ENCODE data around the gene NRIP2. TPM values are rescaled to one million over a fixed set of nuclear protein-coding genes. Genes with fewer than 3 reads are reported as not detected.
"Not testable (repeated sequence)": the region's sequence is repeated elsewhere in the genome, so short reads cannot be mapped to it uniquely, and the experiment has no call there.

The NRIP2 gene, protein sequence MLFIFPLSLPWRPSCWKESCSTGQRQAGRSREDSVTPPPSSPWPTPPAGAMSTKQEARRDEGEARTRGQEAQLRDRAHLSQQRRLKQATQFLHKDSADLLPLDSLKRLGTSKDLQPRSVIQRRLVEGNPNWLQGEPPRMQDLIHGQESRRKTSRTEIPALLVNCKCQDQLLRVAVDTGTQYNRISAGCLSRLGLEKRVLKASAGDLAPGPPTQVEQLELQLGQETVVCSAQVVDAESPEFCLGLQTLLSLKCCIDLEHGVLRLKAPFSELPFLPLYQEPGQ
- 1 to 10 TPM in 11 of 12 donors, not detected in 1; 4.9 to 7.1 (median 5.7) TPM for polyA plus RNA-seq (ENCODE audit: insufficient read length in 12 of 12)
- long read RNA-seq, donor 1 = 0 reads
- long read RNA-seq, donor 2 = 0 reads
- long read RNA-seq, donor 3, partial matches to known transcripts = 0 of 1 reads
- long read RNA-seq, donor 3, other reads (novel, unspliced or antisense) = 0 of 1 reads
- long read RNA-seq, donor 4, partial matches to known transcripts = 0 of 1 reads
- long read RNA-seq, donor 4, other reads (novel, unspliced or antisense) = 0 of 1 reads
- long read RNA-seq, donor 5 = 0 reads
- long read RNA-seq, donor 6 = 0 reads
- long read RNA-seq, donor 7 = 0 reads
- long read RNA-seq, donor 8, partial matches to known transcripts = 0 of 3 reads
- long read RNA-seq, donor 8, other reads (novel, unspliced or antisense) = 0 of 3 reads
- long read RNA-seq, donor 9 = 0 reads
- long read RNA-seq, donor 10 = 0 reads
- long read RNA-seq, donor 11, partial matches to known transcripts = 0 of 2 reads
- long read RNA-seq, donor 11, other reads (novel, unspliced or antisense) = 0 of 2 reads

DNA sequence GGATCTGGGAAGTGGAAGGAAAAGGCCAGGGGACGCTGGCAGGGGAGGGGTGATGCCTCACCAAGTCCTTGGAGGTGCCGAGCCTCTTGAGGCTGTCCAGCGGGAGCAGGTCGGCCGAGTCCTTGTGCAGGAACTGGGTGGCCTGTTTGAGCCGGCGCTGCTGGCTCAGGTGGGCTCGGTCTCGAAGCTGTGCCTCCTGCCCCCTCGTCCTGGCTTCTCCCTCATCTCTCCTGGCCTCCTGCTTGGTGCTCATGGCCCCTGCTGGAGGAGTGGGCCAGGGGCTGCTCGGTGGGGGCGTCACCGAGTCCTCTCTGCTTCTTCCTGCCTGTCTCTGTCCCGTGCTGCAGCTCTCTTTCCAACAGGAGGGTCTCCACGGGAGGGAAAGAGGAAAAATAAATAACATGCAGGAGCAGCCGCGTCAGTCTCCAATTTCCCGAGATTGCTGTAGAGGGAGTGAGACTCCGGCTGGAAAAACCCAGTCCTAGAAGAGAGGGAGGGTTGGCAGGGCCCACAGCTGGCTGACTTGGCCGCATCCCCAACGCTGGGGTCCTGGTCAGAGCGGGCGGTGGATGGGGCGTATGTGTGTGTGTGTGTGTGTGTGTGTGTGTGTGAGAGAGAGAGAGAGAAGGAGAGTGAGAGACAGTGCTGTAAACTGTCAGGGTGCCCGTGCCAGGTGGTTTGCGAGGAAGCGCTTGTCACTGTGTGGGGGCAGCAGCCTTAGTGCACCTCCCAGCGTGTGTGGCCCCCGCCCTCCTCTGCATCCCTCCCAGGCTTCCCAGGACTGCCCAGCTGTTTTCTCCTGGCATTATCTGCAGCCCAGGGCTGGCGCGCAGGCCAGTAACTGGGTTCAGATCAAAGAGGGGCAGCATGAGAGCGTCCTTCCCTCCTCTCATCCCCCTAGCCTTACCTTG is at the start of gene NRIP2:
Gene NRIP2 (minus strand): TSS at position 455 of the 911 bp plus-strand sequence. CDS start 52 bp downstream, at position 403.
- DNase-seq = peak; percentile 74

DNA sequence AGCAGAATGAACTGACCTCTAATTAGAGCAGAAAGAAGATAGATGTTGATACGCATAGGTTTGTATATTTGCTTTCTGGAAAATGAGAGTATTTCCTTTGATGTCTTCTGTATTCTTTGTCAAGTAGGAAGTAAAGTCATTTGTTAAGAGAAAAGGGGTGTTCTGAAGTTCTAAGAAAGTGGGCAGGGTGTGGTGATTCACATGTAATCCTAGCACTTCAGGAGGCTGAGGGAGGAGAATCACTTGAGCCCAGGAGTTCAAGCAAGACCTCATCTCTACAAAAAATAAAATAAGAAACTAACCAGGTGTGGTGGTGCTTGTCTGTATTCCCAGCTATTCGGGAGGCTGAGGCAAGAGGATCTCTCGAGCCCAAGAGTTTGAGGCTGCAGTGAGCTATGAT is 45.0 kb upstream of the NRIP2 start:
- DNase-seq = no peak

DNA sequence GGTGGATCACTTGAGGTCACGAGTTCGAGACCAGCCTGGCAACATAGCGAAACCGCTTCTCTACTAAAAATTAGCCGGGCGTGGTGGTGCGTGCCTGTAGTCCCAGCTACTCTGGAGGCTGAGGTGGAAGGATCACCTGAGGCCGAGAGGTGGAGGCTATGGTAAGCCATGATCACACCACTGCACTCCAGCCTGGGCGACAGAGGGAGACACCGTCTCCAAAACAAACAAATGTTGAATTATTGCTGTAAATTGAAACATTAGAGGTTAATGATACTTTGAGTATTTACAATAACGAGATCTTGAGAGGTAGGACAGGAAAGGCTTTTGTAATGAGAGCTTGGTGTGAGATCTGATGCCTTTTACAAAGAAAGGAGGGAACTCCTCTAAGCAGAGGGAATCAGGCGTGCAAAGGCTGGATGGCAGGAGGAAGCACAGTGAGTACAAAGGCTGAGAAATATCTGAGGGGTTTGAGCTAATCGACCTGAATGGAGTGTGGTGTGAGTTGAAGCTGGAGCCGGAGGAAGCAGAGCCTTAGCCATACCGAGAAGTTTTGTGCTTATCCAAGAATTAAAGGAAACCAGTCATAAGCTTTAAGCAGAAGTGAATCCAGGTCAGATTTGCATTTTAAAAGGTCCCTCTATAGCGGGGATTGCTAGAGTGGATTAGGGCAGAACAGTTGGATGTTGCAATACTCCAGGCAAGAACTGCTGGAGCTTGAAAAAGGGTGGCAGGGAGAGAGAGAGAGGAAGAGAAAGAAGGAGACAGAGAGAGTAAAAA is 43.3 kb upstream of the NRIP2 start:
- DNase-seq = no peak

DNA sequence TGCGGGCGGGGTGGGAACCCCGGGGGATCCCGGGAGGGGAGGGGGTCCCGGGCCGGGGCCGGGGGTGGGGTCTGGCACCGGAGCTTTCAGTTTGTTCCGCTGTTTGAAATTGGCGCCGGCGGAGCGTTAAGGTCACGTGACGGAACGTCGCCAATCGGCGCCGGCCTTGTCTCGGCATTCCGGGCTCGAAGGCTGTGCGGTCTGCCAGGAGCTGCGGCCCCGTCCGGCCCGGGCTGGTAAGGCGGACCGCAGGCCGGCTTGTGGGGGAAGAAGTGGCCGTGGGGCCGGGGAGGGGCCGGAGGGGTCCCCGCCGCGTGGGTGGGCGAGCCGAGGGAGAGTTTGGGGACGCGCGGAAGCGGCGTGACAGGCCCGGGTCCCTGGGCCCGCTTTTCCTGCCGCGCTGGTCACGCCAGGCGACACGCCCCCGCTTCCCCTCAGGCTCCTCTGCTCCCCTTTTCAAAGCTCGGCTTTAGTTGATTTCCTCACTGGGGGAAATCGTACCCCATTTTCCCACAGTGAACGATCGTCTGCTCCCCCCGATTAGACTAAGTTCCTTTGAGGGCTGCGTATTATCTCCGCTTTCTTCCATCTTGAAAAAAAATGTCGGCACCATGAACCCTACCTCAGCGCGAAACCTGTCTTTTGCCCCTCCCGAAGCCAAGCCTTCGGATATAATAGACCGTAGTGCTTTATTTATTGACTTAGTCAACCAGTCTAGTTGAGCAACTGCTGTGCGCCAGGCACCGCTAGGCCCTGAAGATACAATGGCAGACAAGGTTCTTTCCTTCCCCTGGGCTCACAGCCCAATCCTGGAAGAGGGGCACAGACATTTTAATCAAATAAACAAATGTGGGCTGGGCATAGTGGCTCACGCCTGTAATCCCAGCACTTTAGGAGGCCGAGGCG is 42.5 kb upstream of the NRIP2 start, which contains the start of the genes FOXM1 and RHNO1:
Gene FOXM1 (minus strand): TSS at position 128 of the 906 bp plus-strand sequence. CDS start 2,696 bp downstream, outside the sequence.
Gene RHNO1 (plus strand): TSS at position 177 of the 906 bp plus-strand sequence. CDS start 8,144 bp downstream, outside the sequence.
- DNase-seq = peak; percentile 94

DNA sequence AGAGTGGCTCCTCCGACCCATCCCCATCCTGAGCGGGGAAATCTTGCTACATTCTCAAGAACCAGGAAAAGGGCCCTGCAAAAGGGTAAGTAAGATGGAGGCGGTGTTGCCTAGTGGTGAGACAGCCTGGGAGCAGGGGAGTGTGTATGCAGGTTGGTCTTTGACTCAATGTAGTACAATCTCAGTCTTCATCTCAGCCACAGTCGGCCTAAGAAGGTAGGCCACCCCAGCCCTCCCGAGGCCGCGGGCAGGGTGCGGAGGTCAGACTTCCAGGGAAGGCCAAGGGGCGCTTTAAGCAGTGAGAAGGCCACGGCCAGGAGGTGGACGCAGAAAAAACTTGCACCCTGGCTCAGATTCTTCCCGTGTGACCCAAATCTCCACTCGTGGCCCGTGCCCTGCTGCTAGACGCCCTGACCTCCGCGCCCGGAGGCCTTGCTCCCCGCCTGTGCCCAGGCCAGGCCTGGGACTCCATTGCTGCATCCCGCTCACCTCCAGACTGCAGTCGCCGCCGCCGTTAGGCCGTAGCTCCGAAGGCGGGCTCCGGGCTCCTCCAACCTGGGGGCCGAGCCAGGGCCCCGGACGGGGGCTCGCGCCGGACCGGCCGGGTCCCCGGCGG is 41.7 kb upstream of the NRIP2 start:
- no peak for DNase-seq

DNA sequence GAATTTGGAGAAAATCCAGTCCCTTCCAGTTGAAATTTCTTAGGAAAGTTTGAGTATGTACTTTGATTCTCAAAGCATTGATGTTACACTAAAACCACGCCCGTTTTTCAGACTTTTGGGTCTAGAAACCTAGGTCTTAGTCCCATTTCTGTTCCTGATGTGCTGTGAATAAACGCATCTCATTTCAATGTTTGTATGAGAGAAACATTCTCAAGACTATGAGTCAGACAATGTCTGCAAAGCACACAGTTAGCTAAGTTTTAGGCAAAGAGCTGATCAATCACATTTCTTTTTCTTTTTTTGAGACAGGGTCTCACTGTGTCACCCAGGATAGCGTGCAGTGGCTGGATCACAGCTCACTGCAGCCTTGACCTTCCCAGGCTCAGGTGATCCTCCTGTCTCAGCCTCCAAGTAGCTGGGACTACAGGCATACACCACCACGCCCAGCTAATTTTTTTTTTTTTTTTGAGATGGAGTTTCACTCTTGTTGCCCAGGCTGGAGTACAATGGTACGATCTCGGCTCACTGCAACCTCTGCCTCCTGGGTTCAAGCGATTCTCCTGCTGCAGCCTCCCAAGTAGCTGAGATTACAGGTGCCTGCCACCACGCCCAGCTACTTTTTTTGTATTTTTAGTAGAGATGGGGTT is 34.3 kb upstream of the NRIP2 start:
- not testable (repeated sequence) for DNase-seq

DNA sequence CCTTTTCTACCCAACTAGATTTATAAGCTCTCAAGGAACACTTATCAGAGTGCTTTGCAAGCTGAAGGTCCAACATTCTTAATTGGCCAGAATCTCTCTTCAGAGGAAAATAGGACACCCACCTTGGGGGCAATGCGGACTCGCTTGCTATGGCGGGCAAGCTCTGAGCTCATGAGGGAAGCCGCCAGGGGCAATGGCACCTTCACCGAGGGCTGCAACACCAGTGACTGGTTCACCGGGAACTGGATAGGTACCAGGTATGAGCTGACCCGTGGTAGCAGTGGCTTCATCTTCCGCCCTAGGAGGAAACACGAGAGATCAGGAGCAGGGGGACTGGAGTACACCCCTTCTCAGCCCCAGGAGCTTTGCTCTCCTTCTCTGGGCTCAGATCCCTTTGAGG is 29.4 kb upstream of the NRIP2 start:
- DNase-seq = no peak

DNA sequence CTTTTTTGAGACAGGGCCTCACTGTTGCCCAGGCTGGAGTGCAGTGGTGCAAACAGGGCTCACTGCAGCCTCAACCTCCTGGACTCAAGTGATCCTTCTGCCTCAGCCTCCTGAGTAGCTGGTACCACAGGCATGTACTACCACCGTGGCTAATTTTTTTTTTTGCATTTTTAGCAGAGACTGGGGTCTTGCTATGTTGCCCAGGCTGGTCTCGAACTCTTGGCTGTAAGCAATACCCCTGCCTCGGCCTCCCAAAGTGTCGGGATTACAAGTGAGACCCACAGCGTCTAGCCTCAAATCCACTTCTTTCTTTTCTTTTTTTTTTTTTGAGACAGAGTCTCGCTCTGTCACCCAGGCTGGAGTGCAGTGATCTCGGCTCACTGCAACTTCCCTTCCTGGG is 28.6 kb upstream of the NRIP2 start:
- not testable (repeated sequence) for DNase-seq

DNA sequence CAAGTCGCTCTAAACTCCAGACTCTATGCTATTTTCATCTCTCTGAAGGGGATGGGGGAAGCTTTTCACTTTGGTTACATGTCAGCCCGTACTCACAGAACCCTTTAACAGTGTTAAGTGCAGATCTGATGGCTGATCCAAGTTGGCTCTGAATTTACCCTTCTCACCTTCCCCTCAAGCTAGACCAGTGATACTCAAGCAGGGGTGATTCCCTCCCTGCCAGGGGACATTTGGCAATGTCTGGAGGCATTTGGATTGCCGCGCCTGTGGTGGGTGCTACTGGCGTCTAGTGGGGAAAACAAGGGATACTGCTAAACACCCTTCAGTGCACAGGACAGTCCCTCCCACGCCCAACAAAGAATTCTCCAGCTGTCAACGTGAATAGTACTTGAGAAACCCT is 28.0 kb upstream of the NRIP2 start:
- no peak for DNase-seq

DNA sequence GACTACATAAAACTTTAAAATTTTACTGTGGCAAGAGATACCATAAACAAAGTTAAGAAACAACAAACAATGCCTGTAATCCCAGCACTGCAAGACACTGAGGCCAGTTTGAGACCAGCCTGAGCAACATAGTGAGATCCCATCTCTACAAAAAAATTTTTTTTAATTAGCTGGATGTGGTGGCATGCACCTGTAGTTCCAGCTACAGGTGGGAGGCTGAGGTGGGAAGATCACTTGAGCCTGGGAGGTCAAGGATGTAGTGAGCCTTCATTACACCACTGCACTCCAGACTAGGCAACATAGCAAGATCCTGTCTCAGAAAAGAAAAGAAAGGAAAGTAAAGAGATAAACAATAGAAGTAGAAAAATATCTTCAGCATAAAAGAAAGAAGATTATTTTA is 25.3 kb upstream of the NRIP2 start:
- DNase-seq = no peak

DNA sequence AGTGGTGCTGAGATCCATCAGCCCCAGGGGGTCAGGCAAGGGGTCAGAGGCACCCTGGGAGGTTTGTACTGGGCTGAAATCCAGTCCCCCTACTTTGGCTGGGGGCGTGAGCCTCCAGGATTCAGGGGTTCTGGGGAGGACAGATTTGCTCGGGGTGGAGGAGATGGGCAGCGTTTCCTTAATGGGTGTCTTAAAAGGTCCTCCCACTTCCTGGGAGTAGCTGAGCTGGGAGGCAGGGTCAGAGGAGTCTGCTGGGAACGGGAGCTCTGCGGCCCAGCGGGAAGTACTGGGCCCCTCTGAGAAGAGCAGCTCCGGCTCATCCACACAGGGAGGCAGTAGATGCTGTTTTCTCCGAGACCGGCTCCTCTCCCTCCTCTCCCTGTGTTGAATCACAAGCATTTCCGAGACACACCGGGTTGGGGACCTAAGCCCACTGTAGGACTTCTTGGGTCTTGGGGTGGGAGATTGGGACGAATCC is 24.1 kb upstream of the NRIP2 start:
- DNase-seq = no peak

DNA sequence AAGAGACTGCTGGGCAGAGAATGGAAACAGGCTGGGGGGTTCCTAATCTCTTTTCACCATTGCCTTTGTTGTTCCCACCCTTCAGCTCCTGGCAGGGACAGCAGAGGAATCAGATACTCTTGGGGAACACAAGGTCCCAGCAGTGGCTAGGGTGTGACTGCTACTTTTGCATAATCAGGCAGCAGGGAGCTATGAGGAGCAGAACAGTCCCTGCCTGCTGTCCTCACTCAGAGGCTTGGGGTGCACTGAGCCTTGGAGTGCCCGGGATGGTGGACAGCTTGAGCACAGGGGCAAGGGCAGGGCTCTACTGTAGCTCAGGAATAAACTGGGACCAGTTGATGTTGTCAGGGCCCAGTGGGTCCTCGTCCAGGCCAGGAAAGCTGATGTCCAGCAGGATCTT is 23.5 kb upstream of the NRIP2 start:
- no peak for DNase-seq

DNA sequence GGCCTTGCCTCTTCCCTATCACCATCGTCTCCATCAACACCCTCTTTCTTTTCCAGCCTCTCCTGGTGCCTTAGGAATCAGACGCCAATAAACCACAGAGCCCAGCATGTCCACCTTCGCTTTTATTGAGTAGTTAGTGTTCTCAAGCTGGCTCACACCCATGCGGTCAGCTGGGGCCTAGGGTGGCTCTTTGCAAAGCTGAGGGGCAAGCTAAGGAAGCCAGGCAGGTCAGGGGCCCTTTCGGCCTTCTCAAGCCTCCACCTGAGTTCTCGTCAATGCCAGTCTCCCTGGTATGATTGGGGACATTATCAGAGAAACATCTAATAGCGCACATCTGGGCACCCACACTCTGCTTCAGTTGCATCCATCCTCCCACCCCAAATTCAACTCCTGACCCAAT is 22.7 kb upstream of the NRIP2 start:
- no peak for DNase-seq

DNA sequence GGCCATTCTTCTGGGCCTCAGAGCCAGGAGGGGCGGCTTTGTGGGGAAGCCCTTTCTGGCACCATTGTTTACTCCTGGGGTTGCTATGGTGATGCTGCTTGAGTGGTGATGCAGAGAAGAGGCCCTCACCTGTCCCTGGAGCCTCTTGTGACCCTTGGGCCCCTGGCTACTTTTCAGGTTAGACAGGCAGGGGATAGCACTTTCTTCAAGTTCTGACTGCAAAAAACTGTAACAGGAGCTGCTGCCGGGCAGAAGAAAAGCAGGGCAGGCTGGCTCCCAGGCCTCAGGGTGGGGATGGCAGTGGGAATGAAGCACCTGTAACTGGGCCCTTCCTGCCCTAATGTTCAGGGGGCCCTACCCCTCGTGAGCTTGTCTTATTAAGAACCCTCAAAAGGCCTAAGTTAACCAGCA is 22.2 kb upstream of the NRIP2 start, which contains the start of gene TEX52:
Gene TEX52 (minus strand): TSS at position 19 of the 411 bp plus-strand sequence. CDS start 13 bp downstream, at position 6.
- no peak for DNase-seq

DNA sequence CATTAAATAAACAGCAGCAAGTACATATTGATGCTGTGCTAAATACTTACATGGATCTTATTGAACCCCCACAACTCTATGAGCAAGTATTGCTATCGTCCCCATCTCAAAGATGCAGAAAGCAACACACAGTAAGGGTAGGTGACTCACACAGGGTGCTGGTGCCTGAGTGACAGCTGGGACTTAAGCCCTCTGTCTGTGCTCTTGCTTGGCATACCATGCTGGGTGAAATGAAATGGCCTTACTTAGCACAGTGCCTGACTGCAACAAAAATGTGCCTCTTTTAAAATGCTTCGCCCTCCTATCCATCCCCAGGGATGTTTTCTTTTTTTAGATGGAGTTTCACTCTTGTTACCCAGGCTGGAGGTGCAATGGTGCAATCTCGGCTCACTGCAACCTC is 21.2 kb upstream of the NRIP2 start:
- DNase-seq = no peak

DNA sequence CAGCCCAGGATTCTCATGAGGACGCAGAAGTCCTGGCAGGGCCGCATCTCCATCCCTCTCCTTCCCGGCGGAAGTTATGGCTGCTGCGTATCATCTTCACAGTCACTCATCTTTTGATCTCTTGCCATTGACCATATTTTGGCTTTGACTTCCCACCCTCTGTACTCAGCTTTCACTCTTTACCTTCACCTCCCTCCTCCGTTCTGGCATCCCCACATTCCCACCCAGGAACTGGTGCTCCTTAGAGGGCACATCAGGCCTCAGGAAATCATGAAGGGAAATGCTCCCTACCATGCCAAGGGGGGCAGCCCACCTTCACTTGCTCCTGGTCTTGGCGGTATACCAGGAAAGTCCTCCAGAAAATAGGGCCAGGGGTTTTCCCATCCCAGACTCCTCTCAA is 20.7 kb upstream of the NRIP2 start:
- DNase-seq = no peak

DNA sequence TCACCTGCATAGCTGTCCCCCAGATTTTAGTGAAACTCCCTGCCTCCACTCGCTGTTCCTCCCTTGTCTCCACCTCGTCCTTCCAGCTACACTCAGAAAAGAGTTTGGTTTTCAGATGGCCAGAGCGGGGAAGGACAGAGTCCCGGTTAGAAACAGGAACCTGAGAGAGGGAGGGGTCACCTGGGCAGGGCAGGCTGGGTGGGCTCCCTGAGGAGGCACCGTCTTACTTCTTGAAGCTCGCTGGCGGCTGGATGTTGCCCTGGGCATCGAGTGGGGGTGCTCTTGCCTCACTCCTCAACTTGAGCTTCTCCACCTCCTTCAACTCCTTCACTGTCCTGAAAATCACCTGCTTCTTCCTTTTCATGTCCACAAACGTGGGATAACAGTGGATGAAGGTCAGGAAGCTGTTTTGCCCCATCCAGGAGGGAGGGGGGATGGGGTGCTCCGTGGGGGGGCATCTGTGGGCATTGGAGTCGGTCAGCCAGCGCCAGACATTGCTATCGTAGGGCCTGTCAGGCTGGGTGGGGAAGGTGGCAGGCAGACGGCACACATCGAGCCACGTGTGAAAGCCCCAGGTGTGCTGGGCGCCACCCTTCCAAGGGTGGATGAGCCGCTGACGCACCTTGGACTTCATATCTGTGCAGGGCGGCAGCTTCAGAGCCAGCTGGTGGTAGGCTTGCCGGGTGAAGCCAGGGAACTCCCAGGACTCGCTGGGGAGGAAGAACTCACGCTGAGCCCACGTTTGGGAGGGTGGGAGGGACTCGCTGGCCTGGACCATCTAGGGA is 20.0 kb upstream of the NRIP2 start:
- no peak for DNase-seq

DNA sequence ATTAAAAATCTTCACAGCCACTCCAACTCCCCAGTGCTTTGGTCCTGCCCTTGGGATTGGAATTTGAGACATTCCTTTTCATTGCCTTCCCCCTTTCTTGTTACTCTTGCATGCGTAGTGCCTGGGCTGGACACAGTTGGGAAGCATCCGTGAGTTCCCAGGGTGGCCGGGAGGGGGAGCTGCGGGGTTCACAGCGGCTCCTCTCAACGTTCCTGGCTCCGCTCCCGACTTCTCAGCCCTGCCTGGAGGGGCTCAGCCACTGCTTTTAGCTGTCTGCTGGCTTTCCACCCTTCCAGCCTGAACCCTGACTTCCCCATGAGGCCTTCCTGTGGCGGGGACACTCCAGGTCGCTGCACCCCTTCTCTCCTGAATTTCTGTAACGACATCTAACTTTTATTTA is 18.8 kb upstream of the NRIP2 start:
- DNase-seq = peak; percentile 83
